ENCODE measurements around the gene SRSF6.
"Not testable (repeated sequence)": the region's sequence is repeated elsewhere in the genome, so short reads cannot be mapped to it uniquely, and the experiment has no call there.

The SRSF6 gene

DNA sequence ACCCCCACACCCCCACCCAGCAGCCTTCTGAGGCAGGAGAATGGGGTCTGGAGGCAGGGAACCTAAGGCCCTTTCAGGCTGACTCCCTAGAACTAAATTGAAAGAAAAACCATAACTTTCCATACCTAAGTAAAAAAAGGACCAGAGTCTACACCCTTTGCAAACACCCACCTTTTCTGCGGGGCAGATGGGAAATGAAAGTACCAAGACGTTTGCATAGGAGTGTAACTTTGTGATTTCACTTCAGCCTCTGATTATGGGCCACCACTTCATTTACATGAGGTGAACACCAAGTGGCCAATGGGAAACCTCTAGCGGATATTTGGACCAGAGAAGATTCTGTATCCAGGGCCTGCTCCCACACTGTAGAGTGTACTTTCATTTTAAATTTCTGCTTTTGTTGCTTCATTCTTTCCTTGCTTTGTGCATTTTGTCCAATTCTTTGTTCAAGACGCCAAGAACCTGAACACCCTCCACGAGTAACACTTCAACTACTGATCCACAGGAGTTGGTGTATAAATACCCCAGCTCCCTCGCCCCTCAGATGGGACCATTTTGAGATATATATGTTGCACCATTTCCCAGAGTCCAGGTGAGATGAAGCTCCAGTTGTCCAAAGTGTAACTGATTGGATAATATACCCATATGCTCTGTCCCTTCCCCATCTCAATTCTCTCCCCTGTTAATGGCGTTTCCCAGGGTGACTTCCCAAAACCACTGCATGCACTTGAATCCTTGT, 18.9 kb upstream of the SRSF6 start:
- TF ChIP-seq CTCF (IDR thresholded peaks at IDR 0.05; ENCODE audit: low read depth, low read length, missing control alignments), result no peak
- H3K4me3 ChIP-seq (ENCODE audit: low read depth, low read length), result no peak overlapping the region
- DNase-seq (ENCODE audit: low read depth), result peak; percentile 72

DNA sequence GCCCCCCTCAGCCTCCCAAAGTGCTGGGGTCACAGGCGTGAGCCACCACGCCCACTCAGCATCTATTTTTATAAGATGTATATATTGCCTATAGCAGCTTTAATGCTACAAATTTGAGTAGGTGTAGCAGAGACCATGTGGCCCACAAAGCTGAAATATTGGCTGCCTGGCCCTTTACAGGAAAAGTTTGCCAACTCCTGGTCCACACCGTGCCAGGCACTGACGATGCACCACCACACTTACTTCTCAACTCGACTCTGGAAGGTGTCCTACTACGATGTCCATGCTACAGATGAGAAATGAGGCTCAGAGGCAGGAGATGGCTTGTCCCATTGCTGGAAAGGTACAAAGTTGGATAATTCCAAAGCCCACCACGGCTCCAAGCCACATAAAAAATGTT, 17.2 kb upstream of the SRSF6 start:
- no peak for TF ChIP-seq CTCF (IDR thresholded peaks at IDR 0.05; ENCODE audit: low read depth, low read length, missing control alignments)
- H3K4me3 ChIP-seq (ENCODE audit: low read depth, low read length), result no peak overlapping the region
- DNase-seq (ENCODE audit: low read depth), result no peak

- H3K4me3 ChIP-seq (ENCODE audit: low read depth, low read length), result no peak overlapping the region
- no peak for TF ChIP-seq CTCF (IDR thresholded peaks at IDR 0.05; ENCODE audit: low read depth, low read length, missing control alignments)
- DNase-seq (ENCODE audit: low read depth), result no peak
Observed at GRCh38 chr20:43442282-43442880, 15.3 kb upstream of the SRSF6 start.

DNA sequence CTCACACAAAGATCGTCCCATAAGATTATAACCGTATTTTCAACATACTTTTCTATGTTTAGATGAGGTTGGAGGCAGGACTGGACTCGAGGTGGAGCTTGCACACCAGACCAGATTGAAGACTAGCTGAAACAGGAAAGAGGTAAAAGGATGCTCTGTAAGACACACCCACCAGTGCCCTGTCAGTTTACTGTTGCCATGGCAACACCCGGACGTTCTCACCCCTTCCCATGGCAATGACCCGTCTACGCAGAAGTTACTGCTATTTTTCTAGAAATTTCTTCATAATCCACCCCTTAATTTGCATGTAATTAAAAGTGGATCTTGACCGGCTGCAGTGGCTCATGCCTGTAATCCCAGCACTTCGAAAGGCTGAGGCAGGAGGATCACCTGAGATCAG, 13.6 kb upstream of the SRSF6 start:
- no peak for TF ChIP-seq CTCF (IDR thresholded peaks at IDR 0.05; ENCODE audit: low read depth, low read length, missing control alignments)
- no peak overlapping the region for H3K4me3 ChIP-seq (ENCODE audit: low read depth, low read length)
- no peak for DNase-seq (ENCODE audit: low read depth)

DNA sequence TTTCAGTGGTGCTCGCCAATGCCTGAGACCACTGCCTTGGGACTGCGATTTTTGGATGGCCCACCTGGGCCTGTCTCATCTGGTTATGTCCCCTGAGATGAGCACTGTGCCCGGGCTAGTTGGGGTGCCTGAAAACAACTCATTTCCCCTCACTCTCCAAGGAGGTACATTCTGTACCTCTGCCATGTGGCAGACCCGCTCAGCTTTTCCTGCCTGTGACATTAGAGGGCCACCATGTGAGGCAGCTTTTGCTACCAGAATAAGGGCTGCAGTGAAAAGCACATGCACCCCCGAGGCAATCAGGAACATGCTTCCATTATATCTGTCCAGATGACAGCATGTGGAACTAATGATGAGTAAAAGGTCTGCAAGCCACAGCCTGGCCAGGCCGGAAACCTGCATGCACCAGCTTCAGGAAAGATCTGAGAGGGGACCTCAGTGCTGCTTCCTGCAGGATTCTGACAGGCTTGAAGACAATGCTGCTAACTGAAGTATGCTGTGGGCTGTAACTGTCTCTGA, 11.3 kb upstream of the SRSF6 start:
- no peak for TF ChIP-seq CTCF (IDR thresholded peaks at IDR 0.05; ENCODE audit: low read depth, low read length, missing control alignments)
- no peak for DNase-seq (ENCODE audit: low read depth)
- H3K4me3 ChIP-seq (ENCODE audit: low read depth, low read length), result no peak overlapping the region

DNA sequence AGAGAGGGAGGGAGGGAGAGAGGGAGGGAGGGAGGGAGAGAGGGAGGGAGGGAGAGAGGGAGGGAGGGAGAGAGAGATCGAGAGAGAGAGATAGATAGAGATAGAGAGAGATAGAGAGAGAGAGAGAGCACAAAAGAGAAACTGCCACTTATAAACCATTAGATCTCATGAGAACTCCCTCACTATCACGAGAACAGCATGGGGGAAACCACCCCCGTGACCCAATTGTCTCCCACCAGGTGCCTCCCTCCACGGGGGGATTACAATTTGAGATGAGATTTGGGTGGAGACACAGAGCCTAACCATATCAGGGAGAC, 9.3 kb upstream of the SRSF6 start:
- not testable (repeated sequence) for H3K4me3 ChIP-seq (ENCODE audit: low read depth, low read length); DNase-seq (ENCODE audit: low read depth)

DNA sequence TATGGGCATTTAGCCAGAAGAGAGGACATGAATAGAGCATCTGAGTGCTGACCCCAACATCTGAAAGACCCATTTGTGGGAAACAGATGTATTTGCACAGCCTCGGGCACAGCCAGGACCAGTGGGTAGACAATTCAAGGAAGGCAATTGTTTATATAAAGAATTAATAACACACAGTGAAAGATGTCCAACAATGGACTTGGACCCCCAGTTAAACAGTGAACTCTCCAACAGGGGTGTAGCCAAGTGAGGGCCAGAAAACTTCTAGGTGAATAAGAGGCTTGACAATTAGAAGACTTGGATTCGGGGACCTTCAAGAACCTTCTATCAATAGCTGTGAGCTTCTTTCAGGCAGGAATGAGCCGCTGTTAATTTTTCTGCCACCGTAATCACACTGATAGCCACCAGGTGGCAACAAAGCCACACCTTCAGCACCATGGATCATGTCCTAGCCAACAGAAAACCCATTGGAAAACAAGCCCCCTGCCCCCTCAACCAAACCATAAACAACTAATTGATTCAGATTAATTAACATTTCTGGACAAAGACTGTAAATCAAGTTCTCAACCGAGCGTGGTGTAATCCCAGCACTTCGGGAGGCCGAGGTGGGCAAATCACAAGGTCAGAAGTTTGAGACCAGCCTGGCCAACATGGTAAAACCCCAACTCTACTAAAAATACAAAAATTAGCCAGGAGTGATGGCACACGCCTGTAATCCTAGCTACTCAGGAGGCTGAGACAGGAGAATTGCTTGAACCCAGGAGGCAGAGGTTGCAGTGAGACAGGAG, 8.8 kb upstream of the SRSF6 start:
- peak; percentile 79 for TF ChIP-seq CTCF (IDR thresholded peaks at IDR 0.05; ENCODE audit: low read depth, low read length, missing control alignments)
- no peak overlapping the region for H3K4me3 ChIP-seq (ENCODE audit: low read depth, low read length)
- DNase-seq (ENCODE audit: low read depth), result no peak

Data from GM12864 (cell line).